Measurements from ENCODE around the gene SYNDIG1.

The SYNDIG1 gene

DNA sequence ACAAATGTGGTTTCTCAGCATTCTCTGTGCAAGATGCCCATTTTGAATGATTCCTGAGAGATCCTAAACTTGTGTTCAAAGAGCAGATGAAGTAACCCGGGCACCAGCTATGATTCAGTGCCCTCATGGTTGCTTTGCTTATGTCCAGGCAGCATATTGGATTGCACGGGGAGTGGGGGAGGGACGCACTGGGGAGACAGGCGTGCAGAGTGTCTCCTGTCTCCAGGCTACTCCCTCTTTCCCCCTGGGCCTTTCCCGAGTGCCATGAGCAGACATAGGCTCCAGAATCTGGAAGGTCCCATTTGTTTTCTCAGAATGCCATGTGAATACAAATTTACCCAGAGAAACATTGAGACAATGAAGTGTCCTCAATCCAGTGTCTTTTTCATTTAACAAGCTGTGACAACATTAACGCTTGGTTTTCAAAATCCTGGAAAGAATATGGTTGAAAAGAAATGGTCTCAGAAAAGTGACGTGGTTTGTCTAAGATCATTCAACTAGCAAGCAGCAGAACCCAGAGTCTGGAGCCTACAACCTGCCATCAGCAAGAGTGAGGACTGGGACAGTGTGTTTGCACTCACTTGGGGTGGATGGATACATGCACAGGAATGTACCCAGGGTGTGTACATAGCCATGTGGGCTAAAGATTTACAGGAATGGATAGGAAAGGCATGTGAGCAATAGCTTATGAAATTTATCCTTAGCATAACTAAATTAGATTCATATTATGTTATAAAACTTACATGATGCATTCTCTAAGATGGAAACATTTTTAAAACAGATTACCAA lies 4.2 kb downstream of the SYNDIG1 start:
- no peak for DNase-seq

DNA sequence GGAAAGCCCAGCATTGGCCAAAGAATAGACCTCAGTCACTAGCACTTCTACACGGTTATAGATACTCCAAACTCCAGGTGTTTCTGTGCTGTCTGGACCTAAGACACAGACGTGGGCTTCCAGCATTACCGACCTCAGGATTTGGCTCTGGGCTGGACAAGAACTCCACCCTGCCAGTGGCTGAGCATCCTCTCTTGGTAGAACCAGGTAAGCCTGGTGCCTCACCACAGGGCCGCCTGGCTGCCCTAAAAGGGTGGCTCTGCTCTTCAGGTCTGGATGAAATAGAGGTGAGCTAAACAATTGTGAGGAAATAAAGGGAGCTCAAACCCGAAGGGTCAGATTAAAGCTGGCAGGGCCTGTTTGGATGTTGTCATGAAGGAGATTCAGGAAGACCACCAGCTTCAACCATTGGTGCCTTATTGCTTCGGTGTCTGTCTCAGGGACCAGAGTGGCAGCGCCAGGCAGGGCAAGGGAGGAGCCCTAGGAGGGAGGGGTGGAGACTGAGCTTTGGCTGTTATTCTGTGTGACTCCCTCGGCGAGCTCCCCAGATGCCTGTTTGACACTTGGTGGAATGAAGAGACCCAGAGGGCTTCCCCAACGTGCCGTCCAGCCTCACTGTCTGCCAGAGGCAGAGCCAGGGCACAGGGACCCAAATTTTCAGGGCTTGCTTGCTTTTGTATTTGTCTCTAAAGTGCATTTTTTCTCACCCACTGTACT lies 8.6 kb downstream of the SYNDIG1 start:
- DNase-seq: no peak

DNA sequence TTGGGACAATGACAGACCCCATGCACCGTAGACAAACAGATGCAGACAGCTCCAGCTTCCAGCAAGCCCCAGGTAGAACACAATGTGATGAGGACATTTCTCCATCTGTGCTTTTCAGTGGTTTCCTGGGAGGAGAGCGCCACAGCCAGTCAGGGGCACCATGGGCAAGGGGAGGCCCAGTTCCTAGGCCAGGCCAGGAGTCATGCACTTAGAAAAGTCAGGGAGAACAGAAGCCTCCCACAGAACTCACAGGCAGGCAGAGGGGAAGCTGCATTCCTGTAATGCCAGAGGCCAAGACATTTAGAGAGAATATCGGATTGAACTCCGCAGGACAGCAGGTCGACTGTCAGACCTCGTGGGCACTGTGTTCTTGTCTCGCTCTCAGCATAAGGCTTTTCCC lies 9.2 kb downstream of the SYNDIG1 start:
- DNase-seq: no peak

GRCh38 chr20:24479106-24479505 lies 9.7 kb downstream of the SYNDIG1 start:
- DNase-seq: no peak

GRCh38 chr20:24479595-24479994 lies 10.2 kb downstream of the SYNDIG1 start:
- no peak for DNase-seq

- DNase-seq: no peak
These were observed 11.1 kb downstream of the SYNDIG1 start for GRCh38 chr20:24480509-24480908.

- no peak for DNase-seq
These were observed 11.7 kb downstream of the SYNDIG1 start for GRCh38 chr20:24481173-24481572.

- DNase-seq: no peak
These were observed 14.1 kb downstream of the SYNDIG1 start for GRCh38 chr20:24483435-24484080.

GRCh38 chr20:24484081-24484450 lies 14.6 kb downstream of the SYNDIG1 start:
- no peak for DNase-seq

GRCh38 chr20:24485981-24486380 lies 16.6 kb downstream of the SYNDIG1 start:
- DNase-seq: no peak

- DNase-seq: no peak
These were observed 17.8 kb downstream of the SYNDIG1 start for GRCh38 chr20:24487240-24487639.

DNA sequence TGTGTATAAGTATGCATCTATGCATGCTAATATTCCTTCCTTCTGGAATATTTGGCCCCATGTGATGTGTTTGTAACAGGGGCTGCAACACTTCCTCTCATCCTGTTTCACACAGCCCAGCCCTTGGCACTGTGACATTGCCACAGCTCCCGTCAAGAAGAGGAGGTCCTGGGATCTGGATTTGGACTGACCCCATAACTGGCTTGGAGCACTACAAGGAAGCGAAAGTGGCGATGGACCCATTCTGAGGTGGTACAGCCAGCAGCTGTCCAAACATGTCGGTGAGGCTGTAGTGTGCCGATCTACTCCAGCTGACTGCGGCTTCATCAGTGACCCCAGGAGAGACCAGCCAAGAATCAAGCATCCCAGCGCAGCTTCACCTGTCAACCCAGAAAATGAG lies 18.2 kb downstream of the SYNDIG1 start:
- no peak for DNase-seq

DNA sequence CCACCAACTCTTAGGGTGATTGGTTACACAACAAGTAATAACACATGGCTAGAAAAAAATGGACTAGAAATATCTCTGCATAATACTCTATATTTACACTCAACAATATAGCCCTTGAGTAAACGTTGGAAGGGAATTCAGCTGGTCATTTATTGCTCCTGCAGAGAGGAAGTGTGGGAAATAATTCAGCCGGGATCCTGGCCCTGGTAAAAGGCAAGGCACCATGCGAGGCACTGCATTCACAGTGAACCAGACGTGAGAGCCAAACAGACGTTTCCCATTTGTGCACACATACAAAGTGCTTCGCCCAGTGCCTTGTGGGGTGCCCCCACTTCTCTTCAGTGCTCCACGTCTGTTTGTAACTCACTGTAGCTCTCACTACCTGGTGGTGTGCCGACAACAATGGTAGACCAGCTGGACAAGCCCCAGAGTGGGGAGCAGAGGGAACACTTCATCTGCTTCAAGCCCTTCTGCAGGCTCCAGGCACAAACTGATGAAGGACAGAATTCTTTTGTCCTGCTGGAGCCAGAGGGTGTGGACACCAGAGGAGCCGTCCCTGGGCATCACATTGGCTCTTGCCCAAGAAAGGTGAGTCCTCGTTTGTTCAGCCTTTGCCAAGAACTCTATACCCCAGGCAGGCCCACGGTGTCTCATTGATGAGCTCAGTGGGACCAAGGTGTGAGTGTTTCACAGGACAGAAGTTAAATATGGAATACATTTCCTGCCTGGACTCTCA lies 18.8 kb downstream of the SYNDIG1 start:
- no peak for DNase-seq

DNA sequence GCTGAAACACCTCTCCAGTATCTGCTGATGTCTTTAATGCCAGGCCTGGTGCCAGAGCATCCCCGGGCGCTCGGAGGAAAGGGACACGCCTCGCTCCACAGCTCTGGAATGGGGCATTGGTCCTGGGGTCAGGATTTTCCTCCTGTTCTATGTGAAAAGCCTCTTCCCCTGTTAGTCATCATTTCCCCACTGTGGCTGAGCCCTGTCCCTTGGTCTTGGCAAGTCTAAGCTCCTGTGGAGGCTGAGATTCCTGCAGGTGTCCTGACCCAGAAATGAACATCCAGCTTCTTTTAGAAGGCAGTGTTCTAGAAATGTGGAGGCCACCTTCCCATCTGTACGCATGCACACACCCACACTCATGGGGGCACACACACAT lies 19.4 kb downstream of the SYNDIG1 start:
- DNase-seq: no peak

GRCh38 chr20:24489193-24489592 lies 19.8 kb downstream of the SYNDIG1 start:
- DNase-seq: no peak

DNA sequence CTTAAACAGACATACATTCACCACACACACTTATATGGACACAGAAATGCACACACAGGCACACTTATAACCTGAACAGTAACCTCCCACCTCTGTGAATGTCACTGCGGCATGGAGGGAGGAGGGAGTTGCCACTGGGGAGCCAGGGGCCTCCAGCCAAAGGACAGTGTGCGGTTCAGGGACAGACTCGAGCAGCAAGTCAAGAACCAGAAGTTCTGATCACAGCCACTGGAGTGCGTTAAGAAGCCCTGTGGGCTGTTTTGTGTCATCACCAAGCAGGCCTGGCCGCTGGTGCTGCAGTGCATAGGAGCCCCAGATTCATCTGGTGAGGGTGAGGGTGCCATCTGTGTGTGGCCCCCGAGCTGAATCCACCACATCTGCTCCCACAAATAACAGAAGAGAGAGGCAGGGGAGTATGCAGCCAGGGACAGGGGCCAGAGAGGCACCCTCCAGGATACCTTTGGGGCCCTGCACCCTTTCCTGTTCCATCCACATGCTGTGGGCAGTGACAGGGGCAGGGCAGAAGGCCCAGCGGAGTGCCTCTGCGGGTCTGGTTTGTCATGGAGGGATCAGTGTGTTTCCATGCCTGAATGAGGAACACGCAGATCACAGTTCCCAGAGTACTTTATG lies 20.3 kb downstream of the SYNDIG1 start:
- DNase-seq: no peak

DNA sequence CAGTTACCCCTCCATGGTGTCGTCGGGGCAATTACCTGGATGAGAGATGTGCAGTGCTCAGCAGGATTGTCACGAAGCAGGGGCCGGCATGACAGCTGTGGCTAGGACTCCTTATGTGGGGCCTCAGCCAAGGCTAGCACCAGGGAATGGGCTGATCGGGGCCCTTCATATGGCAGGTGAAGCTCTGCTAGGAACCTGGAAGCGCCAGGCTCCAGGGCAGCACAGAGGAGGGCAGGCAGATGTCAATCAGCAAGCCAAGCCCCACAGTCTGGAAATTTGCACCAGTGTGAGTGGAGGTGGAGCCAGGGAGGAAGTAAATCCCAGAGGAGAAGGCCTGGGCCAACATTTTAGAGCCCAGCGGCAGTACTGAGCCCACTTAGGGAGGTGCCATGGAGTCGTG lies 21.2 kb downstream of the SYNDIG1 start:
- no peak for DNase-seq

DNA sequence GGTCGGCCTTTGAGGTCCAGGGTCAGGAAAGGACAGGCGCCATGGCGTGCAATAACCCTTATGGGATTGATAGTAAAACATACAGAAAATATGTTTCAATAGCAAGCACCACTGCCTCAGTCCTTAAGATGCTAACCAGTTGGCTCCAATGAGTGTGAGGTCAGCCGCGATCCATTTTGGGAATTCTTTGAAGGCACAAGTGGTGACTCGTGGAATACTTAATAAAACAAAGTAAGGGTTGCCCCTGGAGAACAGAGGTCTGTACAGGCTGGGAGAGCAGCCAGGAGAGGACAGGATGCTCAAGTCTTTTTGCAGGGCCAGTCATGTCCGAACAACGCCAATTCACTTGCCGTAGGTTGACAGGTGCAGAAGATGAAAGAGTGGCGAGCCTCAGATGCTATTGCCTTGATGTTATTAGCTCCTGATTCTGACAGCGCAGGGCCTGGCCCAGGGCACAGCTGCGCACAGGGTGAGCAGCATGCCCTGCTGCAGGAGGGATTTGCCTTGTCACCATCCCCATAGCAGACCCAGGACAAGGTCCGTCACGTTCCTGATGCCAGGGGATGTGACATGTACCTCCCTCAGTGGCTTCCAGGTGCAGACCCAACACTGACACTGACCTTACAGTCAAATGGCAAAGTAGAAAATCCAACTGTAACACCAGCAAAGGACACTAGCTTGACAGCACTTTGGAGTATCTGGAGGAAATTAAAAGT lies 21.8 kb downstream of the SYNDIG1 start:
- no peak for DNase-seq

DNA sequence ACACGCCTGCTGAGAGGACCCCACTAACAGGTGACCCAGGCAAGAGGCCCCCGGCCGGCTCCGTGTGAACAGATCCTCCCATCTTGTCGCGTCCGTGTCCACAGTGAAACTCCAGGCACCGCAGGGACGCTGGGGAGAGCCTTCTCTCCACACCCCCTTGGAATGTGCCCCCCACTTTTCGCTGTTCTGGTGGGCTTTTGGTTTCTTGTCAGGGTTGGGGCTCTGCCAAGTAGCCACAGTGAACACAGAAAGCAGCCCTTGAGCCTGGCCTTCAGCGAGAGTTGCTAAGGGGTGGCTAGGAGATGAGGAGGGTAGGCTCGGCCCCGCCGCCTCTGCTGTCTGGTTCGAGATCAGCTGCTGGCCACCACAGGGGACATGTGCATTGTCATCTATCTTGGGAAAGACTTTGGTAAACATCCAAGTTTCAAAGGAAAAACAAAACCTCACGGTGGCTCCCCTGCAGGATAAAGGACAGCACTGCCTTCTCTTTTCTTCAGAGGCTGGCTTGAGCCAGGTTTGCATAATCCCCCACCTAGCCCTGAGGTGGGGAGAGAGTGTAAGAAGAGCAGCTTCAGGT lies 22.7 kb downstream of the SYNDIG1 start:
- no peak for DNase-seq

DNA sequence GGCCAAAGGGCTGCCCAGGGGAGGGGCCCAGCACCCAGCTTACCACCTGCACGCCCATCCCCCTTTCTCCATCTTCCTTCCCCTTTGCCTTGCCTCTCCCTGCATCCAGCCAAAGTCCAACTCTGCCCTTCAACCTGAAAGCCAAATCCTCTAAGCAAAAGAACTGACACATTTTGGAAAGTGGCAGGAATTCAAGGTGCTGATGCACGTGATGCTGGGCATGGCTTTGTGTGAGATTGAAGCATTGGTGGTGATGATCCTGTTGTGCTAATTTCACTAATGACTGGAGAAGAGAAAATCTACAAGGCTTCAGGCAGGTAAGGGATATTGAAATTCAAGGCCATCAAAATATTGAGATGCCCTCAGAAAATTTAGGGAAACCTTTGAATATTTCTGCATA lies 23.3 kb downstream of the SYNDIG1 start:
- DNase-seq: no peak

DNA sequence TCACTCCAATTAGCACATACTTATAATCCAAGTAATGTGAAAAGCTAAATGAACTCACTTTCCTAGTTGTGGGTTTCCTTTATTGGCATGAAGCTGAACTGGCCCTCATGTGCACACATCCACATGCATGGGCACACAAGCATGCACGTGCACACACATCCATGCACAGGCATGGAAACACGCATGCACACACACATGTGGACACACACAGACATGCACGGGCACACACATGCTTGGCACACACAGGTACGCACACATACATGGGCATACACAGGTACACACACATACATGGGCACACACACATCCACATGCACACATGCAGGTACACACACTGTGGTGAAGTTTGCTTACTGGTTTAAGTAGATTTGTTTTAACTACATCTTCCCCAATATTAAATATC lies 23.8 kb downstream of the SYNDIG1 start:
- no peak for DNase-seq
